ENCODE results near the gene EME2.

The EME2 gene

GRCh38 chr16:1745181-1745899 lies 27.3 kb upstream of the EME2 start:
- no peak for DNase-seq (ENCODE audit: low spot score)

- DNase-seq (ENCODE audit: low spot score) = no peak
These were observed 26.5 kb upstream of the EME2 start for GRCh38 chr16:1745900-1746692.

GRCh38 chr16:1746693-1747195 lies 25.9 kb upstream of the EME2 start:
- DNase-seq (ENCODE audit: low spot score) = no peak

- no peak for DNase-seq (ENCODE audit: low spot score)
These were observed 24.7 kb upstream of the EME2 start for GRCh38 chr16:1747934-1748333.

GRCh38 chr16:1749152-1750117 lies 23.2 kb upstream of the EME2 start:
- no peak for DNase-seq (ENCODE audit: low spot score)

- DNase-seq (ENCODE audit: low spot score) = no peak
These were observed 20.7 kb upstream of the EME2 start for GRCh38 chr16:1751946-1752345.

GRCh38 chr16:1752853-1753252 lies 19.8 kb upstream of the EME2 start:
- DNase-seq (ENCODE audit: low spot score) = no peak

GRCh38 chr16:1754204-1754603 lies 18.4 kb upstream of the EME2 start:
- no peak for DNase-seq (ENCODE audit: low spot score)

- DNase-seq (ENCODE audit: low spot score) = no peak
These were observed 14.7 kb upstream of the EME2 start for GRCh38 chr16:1757714-1758461.

- DNase-seq (ENCODE audit: low spot score) = no peak
These were observed 13.7 kb upstream of the EME2 start for GRCh38 chr16:1758923-1759322.

GRCh38 chr16:1759511-1759910 lies 13.1 kb upstream of the EME2 start:
- DNase-seq (ENCODE audit: low spot score) = no peak

- no peak for DNase-seq (ENCODE audit: low spot score)
These were observed 11.7 kb upstream of the EME2 start for GRCh38 chr16:1760911-1761310.

- no peak for DNase-seq (ENCODE audit: low spot score)
These were observed 10.9 kb upstream of the EME2 start for GRCh38 chr16:1761751-1762150.

GRCh38 chr16:1762196-1762878 lies 10.3 kb upstream of the EME2 start:
- peak; percentile 31 for DNase-seq (ENCODE audit: low spot score)

- DNase-seq (ENCODE audit: low spot score) = peak; percentile 8
These were observed 9.6 kb upstream of the EME2 start for GRCh38 chr16:1762879-1763520.

GRCh38 chr16:1763521-1764511 lies 8.8 kb upstream of the EME2 start:
- peak; percentile 64 for DNase-seq (ENCODE audit: low spot score)

GRCh38 chr16:1764971-1765370 lies 7.6 kb upstream of the EME2 start:
- DNase-seq (ENCODE audit: low spot score) = no peak

- no peak for DNase-seq (ENCODE audit: low spot score)
These were observed 6.8 kb upstream of the EME2 start for GRCh38 chr16:1765826-1766225.

- DNase-seq (ENCODE audit: low spot score) = no peak
These were observed 6.4 kb upstream of the EME2 start for GRCh38 chr16:1766231-1766630.
